ENCODE measurements around the gene FBXO4.
A peak's percentile ranks its signal among the peaks of the same experiment; 100 is the strongest.

The FBXO4 gene

GRCh38 chr5:41924872-41925554 is at the start of gene FBXO4:
FBXO4 (plus strand) TSS chr5:41925281; CDS start chr5:41925310, 29 bp downstream.
- peak within 1 kb of the TSS; percentile 99 for H3K27ac Mint-ChIP-seq
- peaks cover 45% of the 10 kb centered on the region for H3K36me3 Mint-ChIP-seq (ENCODE audit: low read depth)
- peak within 1 kb of the TSS; percentile 89 for H3K4me3 Mint-ChIP-seq
- peaks cover 38% of the 10 kb centered on the region for H3K4me1 Mint-ChIP-seq (ENCODE audit: low read depth)
- DNase-seq, result peak; percentile 91
- no peaks in the 10 kb centered on the region for H3K9me3 Mint-ChIP-seq
- H3K27me3 Mint-ChIP-seq, result no peaks in the 10 kb centered on the region

GRCh38 chr5:41876678-41877077 is 48.4 kb upstream of the FBXO4 start:
- no peak for DNase-seq
- H3K27ac Mint-ChIP-seq, result no peak overlapping the region
- peaks cover 5% of the 10 kb centered on the region for H3K27me3 Mint-ChIP-seq
- H3K36me3 Mint-ChIP-seq (ENCODE audit: low read depth), result no peaks in the 10 kb centered on the region
- no peaks in the 10 kb centered on the region for H3K9me3 Mint-ChIP-seq
- H3K4me3 Mint-ChIP-seq, result no peak overlapping the region
- H3K4me1 Mint-ChIP-seq (ENCODE audit: low read depth), result peaks cover 24% of the 10 kb centered on the region

GRCh38 chr5:41877408-41877807 is 47.7 kb upstream of the FBXO4 start:
- Mint-ChIP-seq H3K4me3 (no peak overlapping the region), H3K9me3 (no peaks in the 10 kb centered on the region), H3K36me3 (ENCODE audit: low read depth) (no peaks in the 10 kb centered on the region), H3K27me3 (peaks cover 5% of the 10 kb centered on the region), H3K27ac (no peak overlapping the region), H3K4me1 (ENCODE audit: low read depth) (peaks cover 19% of the 10 kb centered on the region)
- no peak for DNase-seq

GRCh38 chr5:41878173-41878572 is 46.9 kb upstream of the FBXO4 start:
- Mint-ChIP-seq H3K27me3 (peaks cover 5% of the 10 kb centered on the region), H3K4me1 (ENCODE audit: low read depth) (peaks cover 19% of the 10 kb centered on the region), H3K27ac (no peak overlapping the region), H3K36me3 (ENCODE audit: low read depth) (no peaks in the 10 kb centered on the region), H3K4me3 (no peak overlapping the region), H3K9me3 (no peaks in the 10 kb centered on the region)
- DNase-seq, result no peak

- Mint-ChIP-seq H3K4me3 (no peak overlapping the region), H3K4me1 (ENCODE audit: low read depth) (peaks cover 18% of the 10 kb centered on the region), H3K36me3 (ENCODE audit: low read depth) (no peaks in the 10 kb centered on the region), H3K27ac (no peak overlapping the region), H3K27me3 (peaks cover 5% of the 10 kb centered on the region), H3K9me3 (no peaks in the 10 kb centered on the region)
- DNase-seq, result no peak
Measured at GRCh38 chr5:41878643-41879478, 46.2 kb upstream of the FBXO4 start.

GRCh38 chr5:41882765-41883164 is 42.3 kb upstream of the FBXO4 start:
- H3K4me3 Mint-ChIP-seq, result no peak overlapping the region
- H3K4me1 Mint-ChIP-seq (ENCODE audit: low read depth), result peaks cover 3% of the 10 kb centered on the region
- no peaks in the 10 kb centered on the region for H3K36me3 Mint-ChIP-seq (ENCODE audit: low read depth)
- no peak overlapping the region for H3K27ac Mint-ChIP-seq
- DNase-seq, result no peak
- peaks cover 8% of the 10 kb centered on the region for H3K27me3 Mint-ChIP-seq
- no peaks in the 10 kb centered on the region for H3K9me3 Mint-ChIP-seq

- Mint-ChIP-seq H3K9me3 (no peaks in the 10 kb centered on the region), H3K27me3 (peaks cover 10% of the 10 kb centered on the region), H3K4me3 (no peak overlapping the region), H3K27ac (no peak overlapping the region), H3K36me3 (ENCODE audit: low read depth) (no peaks in the 10 kb centered on the region), H3K4me1 (ENCODE audit: low read depth) (peaks cover 4% of the 10 kb centered on the region)
- no peak for DNase-seq
Measured at GRCh38 chr5:41883243-41883642, 41.8 kb upstream of the FBXO4 start.

- H3K4me1 Mint-ChIP-seq (ENCODE audit: low read depth), result peaks cover 4% of the 10 kb centered on the region
- DNase-seq, result no peak
- no peak overlapping the region for H3K27ac Mint-ChIP-seq
- peaks cover 10% of the 10 kb centered on the region for H3K27me3 Mint-ChIP-seq
- no peak overlapping the region for H3K4me3 Mint-ChIP-seq
- no peaks in the 10 kb centered on the region for H3K9me3 Mint-ChIP-seq
- no peaks in the 10 kb centered on the region for H3K36me3 Mint-ChIP-seq (ENCODE audit: low read depth)
Measured at GRCh38 chr5:41883936-41884335, 41.1 kb upstream of the FBXO4 start.

- Mint-ChIP-seq H3K27ac (no peak overlapping the region), H3K9me3 (no peaks in the 10 kb centered on the region), H3K36me3 (ENCODE audit: low read depth) (no peaks in the 10 kb centered on the region), H3K4me1 (ENCODE audit: low read depth) (peaks cover 4% of the 10 kb centered on the region), H3K4me3 (no peak overlapping the region), H3K27me3 (peaks cover 5% of the 10 kb centered on the region)
- DNase-seq, result no peak
Measured at GRCh38 chr5:41885286-41885685, 39.8 kb upstream of the FBXO4 start.

- peaks cover 16% of the 10 kb centered on the region for H3K4me1 Mint-ChIP-seq (ENCODE audit: low read depth)
Measured at GRCh38 chr5:41891066-41891707, 33.9 kb upstream of the FBXO4 start.

GRCh38 chr5:41892031-41892430 is 33.0 kb upstream of the FBXO4 start:
- H3K4me1 Mint-ChIP-seq (ENCODE audit: low read depth), result peaks cover 16% of the 10 kb centered on the region

More at GRCh38 chr5:41891066-41891707, 33.9 kb upstream of the FBXO4 start:
- DNase-seq, result no peak
- Mint-ChIP-seq H3K27ac (no peak overlapping the region), H3K9me3 (no peaks in the 10 kb centered on the region), H3K36me3 (ENCODE audit: low read depth) (no peaks in the 10 kb centered on the region), H3K27me3 (peaks cover 33% of the 10 kb centered on the region), H3K4me3 (no peak overlapping the region)

GRCh38 chr5:41893074-41893851 is 31.8 kb upstream of the FBXO4 start:
- no peak overlapping the region for H3K27ac Mint-ChIP-seq
- H3K36me3 Mint-ChIP-seq (ENCODE audit: low read depth), result no peaks in the 10 kb centered on the region
- peaks cover 12% of the 10 kb centered on the region for H3K4me1 Mint-ChIP-seq (ENCODE audit: low read depth)
- no peaks in the 10 kb centered on the region for H3K9me3 Mint-ChIP-seq
- H3K4me3 Mint-ChIP-seq, result no peak overlapping the region
- peaks cover 37% of the 10 kb centered on the region for H3K27me3 Mint-ChIP-seq
- no peak for DNase-seq

More at GRCh38 chr5:41892031-41892430, 33.0 kb upstream of the FBXO4 start:
- Mint-ChIP-seq H3K36me3 (ENCODE audit: low read depth) (no peaks in the 10 kb centered on the region), H3K4me3 (no peak overlapping the region), H3K27ac (no peak overlapping the region), H3K27me3 (peaks cover 41% of the 10 kb centered on the region), H3K9me3 (no peaks in the 10 kb centered on the region)
- no peak for DNase-seq

- Mint-ChIP-seq H3K27me3 (peaks cover 34% of the 10 kb centered on the region), H3K36me3 (ENCODE audit: low read depth) (no peaks in the 10 kb centered on the region), H3K27ac (no peak overlapping the region), H3K9me3 (no peaks in the 10 kb centered on the region), H3K4me3 (no peak overlapping the region), H3K4me1 (ENCODE audit: low read depth) (peaks cover 8% of the 10 kb centered on the region)
- no peak for DNase-seq
Measured at GRCh38 chr5:41896230-41896629, 28.9 kb upstream of the FBXO4 start.

GRCh38 chr5:41903382-41903891 is 21.6 kb upstream of the FBXO4 start:
- Mint-ChIP-seq H3K27me3 (peaks cover 2% of the 10 kb centered on the region), H3K9me3 (no peaks in the 10 kb centered on the region), H3K27ac (peak overlapping the region; percentile 100), H3K4me3 (peak overlapping the region; percentile 93), H3K4me1 (ENCODE audit: low read depth) (peaks cover 46% of the 10 kb centered on the region), H3K36me3 (ENCODE audit: low read depth) (peaks cover 39% of the 10 kb centered on the region)
- DNase-seq, result no peak
